Measurements from ENCODE around the gene PTGES3L. TPM values are rescaled to one million over a fixed set of nuclear protein-coding genes. Genes with fewer than 3 reads are reported as not detected.

The PTGES3L gene
- total and polyA plus RNA-seq, 2 of the 13 experiments (the other 11 are each of a cell fraction or from before 2014, with no cell fraction given) = 1.2 to 2.9 TPM

DNA sequence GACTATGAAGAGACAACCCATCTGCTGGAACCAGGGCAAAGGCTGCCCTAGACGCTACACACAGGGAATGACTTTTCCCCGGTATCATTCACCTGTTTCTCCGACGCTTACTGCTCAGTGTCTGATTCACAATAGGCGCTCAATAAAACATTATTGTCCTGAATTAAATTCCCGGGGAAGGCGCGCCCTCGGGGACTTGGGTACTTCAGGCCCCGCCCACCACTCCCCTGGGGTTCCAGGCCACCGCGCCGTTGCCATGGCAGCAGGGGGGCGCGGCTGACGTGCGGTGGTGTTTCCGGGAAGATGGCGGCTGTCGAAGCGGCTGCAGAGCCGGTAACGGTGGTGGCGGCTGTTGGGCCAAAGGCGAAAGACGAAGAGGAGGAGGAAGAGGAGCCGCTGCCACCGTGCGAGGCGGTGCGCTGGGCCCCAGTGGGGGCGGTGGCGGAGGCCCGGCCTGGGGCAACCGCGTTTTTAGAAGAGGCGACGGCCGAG is 440 bp upstream of the PTGES3L start, which contains the start of gene RUNDC1 (continued):
- TF ChIP-seq, protein P1, sequence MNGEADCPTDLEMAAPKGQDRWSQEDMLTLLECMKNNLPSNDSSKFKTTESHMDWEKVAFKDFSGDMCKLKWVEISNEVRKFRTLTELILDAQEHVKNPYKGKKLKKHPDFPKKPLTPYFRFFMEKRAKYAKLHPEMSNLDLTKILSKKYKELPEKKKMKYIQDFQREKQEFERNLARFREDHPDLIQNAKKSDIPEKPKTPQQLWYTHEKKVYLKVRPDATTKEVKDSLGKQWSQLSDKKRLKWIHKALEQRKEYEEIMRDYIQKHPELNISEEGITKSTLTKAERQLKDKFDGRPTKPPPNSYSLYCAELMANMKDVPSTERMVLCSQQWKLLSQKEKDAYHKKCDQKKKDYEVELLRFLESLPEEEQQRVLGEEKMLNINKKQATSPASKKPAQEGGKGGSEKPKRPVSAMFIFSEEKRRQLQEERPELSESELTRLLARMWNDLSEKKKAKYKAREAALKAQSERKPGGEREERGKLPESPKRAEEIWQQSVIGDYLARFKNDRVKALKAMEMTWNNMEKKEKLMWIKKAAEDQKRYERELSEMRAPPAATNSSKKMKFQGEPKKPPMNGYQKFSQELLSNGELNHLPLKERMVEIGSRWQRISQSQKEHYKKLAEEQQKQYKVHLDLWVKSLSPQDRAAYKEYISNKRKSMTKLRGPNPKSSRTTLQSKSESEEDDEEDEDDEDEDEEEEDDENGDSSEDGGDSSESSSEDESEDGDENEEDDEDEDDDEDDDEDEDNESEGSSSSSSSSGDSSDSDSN (CRISPR knock-in tag; IDR thresholded peaks at IDR 0.05) = no peak
- TF ChIP-seq NR2F6 (IDR thresholded peaks at IDR 0.05) (no peak), NR2F6 (CRISPR knock-in tag; IDR thresholded peaks at IDR 0.05) (no peak), SKI (IDR thresholded peaks at IDR 0.05; ENCODE audit: partially characterized antibody) (peak; percentile 63), RBAK (CRISPR knock-in tag; IDR thresholded peaks at IDR 0.05) (no peak), EP300 (IDR thresholded peaks at IDR 0.05; ENCODE audit: low read depth in 2 of 2, low read length in 2 of 2) (no peak), EP300 (CRISPR knock-in tag; IDR thresholded peaks at IDR 0.05; ENCODE audit: borderline replicate concordance) (no peak), DPF2 (CRISPR knock-in tag; IDR thresholded peaks at IDR 0.05; ENCODE audit: borderline replicate concordance, low read depth) (no peak), MZF1 (CRISPR knock-in tag; IDR thresholded peaks at IDR 0.05; ENCODE audit: borderline replicate concordance) (no peak), RXRB (CRISPR knock-in tag; IDR thresholded peaks at IDR 0.05; ENCODE audit: borderline replicate concordance) (no peak; the same call in 1 of the 2 replicates), FOXO1 (CRISPR knock-in tag; IDR thresholded peaks at IDR 0.05) (no peak), ZZZ3 (CRISPR knock-in tag; IDR thresholded peaks at IDR 0.05; ENCODE audit: borderline replicate concordance) (peak; percentile 14; the same call in 1 of the 2 replicates), JUND (CRISPR knock-in tag; IDR thresholded peaks at IDR 0.05) (no peak), CHD2 (IDR thresholded peaks at IDR 0.05; ENCODE audit: low read depth, low read length) (no peak), NR3C1 (CRISPR knock-in tag; IDR thresholded peaks at IDR 0.05) (no peak), ZNF558 (CRISPR knock-in tag; IDR thresholded peaks at IDR 0.05; ENCODE audit: borderline replicate concordance) (no peak), TBX3 (IDR thresholded peaks at IDR 0.05; ENCODE audit: borderline replicate concordance) (no peak), NCOR1 (IDR thresholded peaks at IDR 0.05; ENCODE audit: borderline replicate concordance, low read length) (no peak), ZNF446 (CRISPR knock-in tag; IDR thresholded peaks at IDR 0.05) (no peak), ZNF850 (CRISPR knock-in tag; conservative IDR thresholded peaks at IDR 0.05) (no peak), GLI4 (CRISPR knock-in tag; IDR thresholded peaks at IDR 0.05; ENCODE audit: borderline replicate concordance) (no peak), ARHGAP35 (CRISPR knock-in tag; IDR thresholded peaks at IDR 0.05; ENCODE audit: borderline replicate concordance) (0 out of 2 replicates have a peak, but pooled peaks have one; percentile 13), MTA3 (CRISPR knock-in tag; IDR thresholded peaks at IDR 0.05) (no peak), ZNF672 (CRISPR knock-in tag; IDR thresholded peaks at IDR 0.05) (no peak), RFXANK (CRISPR knock-in tag; IDR thresholded peaks at IDR 0.05) (no peak)
- TF ChIP-seq, protein P2, sequence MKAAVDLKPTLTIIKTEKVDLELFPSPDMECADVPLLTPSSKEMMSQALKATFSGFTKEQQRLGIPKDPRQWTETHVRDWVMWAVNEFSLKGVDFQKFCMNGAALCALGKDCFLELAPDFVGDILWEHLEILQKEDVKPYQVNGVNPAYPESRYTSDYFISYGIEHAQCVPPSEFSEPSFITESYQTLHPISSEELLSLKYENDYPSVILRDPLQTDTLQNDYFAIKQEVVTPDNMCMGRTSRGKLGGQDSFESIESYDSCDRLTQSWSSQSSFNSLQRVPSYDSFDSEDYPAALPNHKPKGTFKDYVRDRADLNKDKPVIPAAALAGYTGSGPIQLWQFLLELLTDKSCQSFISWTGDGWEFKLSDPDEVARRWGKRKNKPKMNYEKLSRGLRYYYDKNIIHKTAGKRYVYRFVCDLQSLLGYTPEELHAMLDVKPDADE (CRISPR knock-in tag; IDR thresholded peaks at IDR 0.05) = peak; percentile 44; the same call in 1 of the 2 replicates
- TF ChIP-seq, protein P3, sequence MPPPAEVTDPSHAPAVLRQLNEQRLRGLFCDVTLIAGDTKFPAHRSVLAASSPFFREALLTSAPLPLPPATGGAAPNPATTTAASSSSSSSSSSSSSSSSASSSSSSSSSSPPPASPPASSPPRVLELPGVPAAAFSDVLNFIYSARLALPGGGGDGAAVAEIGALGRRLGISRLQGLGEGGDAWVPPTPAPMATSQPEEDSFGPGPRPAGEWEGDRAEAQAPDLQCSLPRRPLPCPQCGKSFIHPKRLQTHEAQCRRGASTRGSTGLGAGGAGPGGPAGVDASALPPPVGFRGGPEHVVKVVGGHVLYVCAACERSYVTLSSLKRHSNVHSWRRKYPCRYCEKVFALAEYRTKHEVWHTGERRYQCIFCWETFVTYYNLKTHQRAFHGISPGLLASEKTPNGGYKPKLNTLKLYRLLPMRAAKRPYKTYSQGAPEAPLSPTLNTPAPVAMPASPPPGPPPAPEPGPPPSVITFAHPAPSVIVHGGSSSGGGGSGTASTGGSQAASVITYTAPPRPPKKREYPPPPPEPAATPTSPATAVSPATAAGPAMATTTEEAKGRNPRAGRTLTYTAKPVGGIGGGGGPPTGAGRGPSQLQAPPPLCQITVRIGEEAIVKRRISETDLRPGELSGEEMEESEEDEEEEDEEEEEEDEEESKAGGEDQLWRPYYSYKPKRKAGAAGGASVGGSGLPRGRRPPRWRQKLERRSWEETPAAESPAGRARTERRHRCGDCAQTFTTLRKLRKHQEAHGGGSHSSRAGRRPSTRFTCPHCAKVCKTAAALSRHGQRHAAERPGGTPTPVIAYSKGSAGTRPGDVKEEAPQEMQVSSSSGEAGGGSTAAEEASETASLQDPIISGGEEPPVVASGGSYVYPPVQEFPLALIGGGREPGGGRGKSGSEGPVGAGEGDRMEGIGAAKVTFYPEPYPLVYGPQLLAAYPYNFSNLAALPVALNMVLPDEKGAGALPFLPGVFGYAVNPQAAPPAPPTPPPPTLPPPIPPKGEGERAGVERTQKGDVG (CRISPR knock-in tag; IDR thresholded peaks at IDR 0.05; ENCODE audit: borderline replicate concordance) = 0 out of 2 replicates have a peak, but pooled peaks have one; percentile 4

Data from HepG2 (cell line).